ENCODE data around the gene FBXL16.
A peak's percentile ranks its signal among the peaks of the same experiment; 100 is the strongest.

Gene FBXL16

GRCh38 chr16:734981-735881 lies 29.6 kb upstream of the FBXL16 start:
- DNase-seq (ENCODE audit: low read depth in 3 of 3) = no peak

GRCh38 chr16:734208-734980 lies 28.8 kb upstream of the FBXL16 start:
- DNase-seq (ENCODE audit: low read depth in 3 of 3) = no peak

- DNase-seq (ENCODE audit: low read depth in 3 of 3) = peak in 1 of 3 donors; percentile 49
Observed at GRCh38 chr16:733382-734207, 28.0 kb upstream of the FBXL16 start.

- no peak for DNase-seq (ENCODE audit: low read depth in 3 of 3)
Observed at GRCh38 chr16:732936-733335, 27.3 kb upstream of the FBXL16 start.

- no peak for DNase-seq (ENCODE audit: low read depth in 3 of 3)
Observed at GRCh38 chr16:732332-732731, 26.7 kb upstream of the FBXL16 start.

- no peak for DNase-seq (ENCODE audit: low read depth in 3 of 3)
Observed at GRCh38 chr16:730666-731509, 25.3 kb upstream of the FBXL16 start.

- no peak for DNase-seq (ENCODE audit: low read depth in 3 of 3)
Observed at GRCh38 chr16:729768-730665, 24.4 kb upstream of the FBXL16 start.

- DNase-seq (ENCODE audit: low read depth in 3 of 3) = no peak
Observed at GRCh38 chr16:728890-729744, 23.5 kb upstream of the FBXL16 start.

GRCh38 chr16:728131-728889 lies 22.7 kb upstream of the FBXL16 start:
- DNase-seq (ENCODE audit: low read depth in 3 of 3) = peak in 1 of 3 donors; percentile 48

- DNase-seq (ENCODE audit: low read depth in 3 of 3) = no peak
Observed at GRCh38 chr16:727291-727977, 21.8 kb upstream of the FBXL16 start.

GRCh38 chr16:726438-727290 lies 21.1 kb upstream of the FBXL16 start, which contains the start of the genes CCDC78 and HAGHL:
TSS of gene CCDC78 (minus strand) at chr16:726443. CDS start at chr16:726367, 76 bp downstream.
TSS of gene HAGHL (plus strand) at chr16:727106. CDS start at chr16:727510, 404 bp downstream.
- DNase-seq (ENCODE audit: low read depth in 3 of 3) = peak in 1 of 3 donors; percentile 58

GRCh38 chr16:726188-726437 lies 20.5 kb upstream of the FBXL16 start:
- DNase-seq (ENCODE audit: low read depth in 3 of 3) = no peak

GRCh38 chr16:725463-726187 lies 20.0 kb upstream of the FBXL16 start:
- no peak for DNase-seq (ENCODE audit: low read depth in 3 of 3)

GRCh38 chr16:725041-725376 lies 19.4 kb upstream of the FBXL16 start:
- DNase-seq (ENCODE audit: low read depth in 3 of 3) = no peak

- DNase-seq (ENCODE audit: low read depth in 3 of 3) = no peak
Observed at GRCh38 chr16:724188-725040, 18.8 kb upstream of the FBXL16 start.
